SK-N-SH (cell line): ENCODE data around the gene VWA5B1. TPM values are rescaled to one million over a fixed set of nuclear protein-coding genes. Genes with fewer than 3 reads are reported as not detected.

ENCODE experiments used
- CTCF ChIA-PET: fragments of 300-600, 350-600 bp; formaldehyde crosslinking; extraction: SDS; loops from one replicate; lab custom pipeline; 2021; lab: Yijun Ruan, JAX
- POLR2A ChIA-PET: fragments of 350-600 bp; sonication (Branson Sonifier 250); formaldehyde crosslinking; extraction: SDS; loops from one replicate; lab custom pipeline; 2020; ENCODE audit warnings: antibody characterized with exemption, inconsistent platforms; lab: Yijun Ruan, JAX
- DNase-seq: peaks from one replicate; pipeline ENCODE4 v3.0.0; 2012
- H2AFZ ChIP-seq: fragments of 200-600 bp; sonication (generic); 2 replicates; pipeline ENCODE4 v1.8.1; 2016; ENCODE audit warnings: antibody characterized with exemption, mild to moderate bottlenecking, low read depth
- H3F3A ChIP-seq: fragments of 200-600 bp; sonication (generic); replicated peaks from 2 replicates; pipeline ENCODE3; 2016; ENCODE audit warnings: antibody characterized with exemption, mild to moderate bottlenecking; ENCODE audit not compliant: insufficient read depth
- H3K27ac ChIP-seq, 2 experiments: fragments of 200-500 bp in 1 of 2; fragments of 200-600 bp in 1 of 2; sonication (Bioruptor generic) in 1 of 2; sonication (generic), shearing (Covaris generic) in 1 of 2; 2 replicates each; pipeline versions ENCODE4 v1.5.1 to v1.6.1; 2014 to 2016; ENCODE audit warnings: low read depth in 2 of 2, inconsistent platforms in 1 of 2, low read length in 1 of 2, mild to moderate bottlenecking in 1 of 2, mixed read lengths in 1 of 2
- H3K27me3 ChIP-seq: fragments of 200-600 bp; sonication (generic), shearing (Covaris generic); 2 replicates; pipeline ENCODE4 v1.6.1; 2016; ENCODE audit warnings: mixed run types; ENCODE audit not compliant: insufficient read depth
- H3K36me3 ChIP-seq, 2 experiments: fragments of 200-500 bp in 1 of 2; fragments of 200-600 bp in 1 of 2; sonication (Bioruptor generic) in 1 of 2; sonication (generic) in 1 of 2; replicated peaks in 1 of 2; 2 replicates each; pipeline versions ENCODE3 to v1.5.1; 2014 to 2016; ENCODE audit warnings: low read length in 1 of 2, mild to moderate bottlenecking in 1 of 2; ENCODE audit not compliant: insufficient read depth in 2 of 2, control insufficient read depth in 1 of 2
- H3K4me1 ChIP-seq, 2 experiments: fragments of 200-500 bp in 1 of 2; fragments of 200-600 bp in 1 of 2; sonication (Bioruptor generic) in 1 of 2; sonication (generic), shearing (Covaris generic) in 1 of 2; 2 replicates each; pipeline versions ENCODE4 v1.5.1 to v1.6.1; 2014 to 2016; ENCODE audit warnings: low read depth in 1 of 2, low read length in 1 of 2, mixed run types in 1 of 2; ENCODE audit not compliant: insufficient read depth in 2 of 2, control insufficient read depth in 1 of 2
- H3K4me2 ChIP-seq: fragments of 200-600 bp; sonication (generic), shearing (Covaris generic); 2 replicates; pipeline ENCODE4 v1.6.1; 2017; ENCODE audit warnings: mixed run types
- H3K4me3 ChIP-seq, 2 experiments: fragments of 200-500 bp in 1 of 2; fragments of 200-600 bp in 1 of 2; sonication (Bioruptor generic) in 1 of 2; sonication (generic), shearing (Covaris generic) in 1 of 2; 2 replicates each; pipeline versions ENCODE4 v1.5.1 to v1.8.1; 2014 to 2016; ENCODE audit warnings: low read depth in 2 of 2, inconsistent platforms in 1 of 2, low read length in 1 of 2, mild to moderate bottlenecking in 1 of 2, mixed read lengths in 1 of 2, moderate library complexity in 1 of 2
- H3K79me2 ChIP-seq: fragments of 200-600 bp; sonication (generic); 2 replicates; pipeline ENCODE4 v1.8.1; 2017; ENCODE audit warnings: mild to moderate bottlenecking; ENCODE audit not compliant: insufficient read depth
- H3K9ac ChIP-seq: fragments of 200-600 bp; sonication (generic); 2 replicates; pipeline ENCODE4 v1.6.1; 2017; ENCODE audit warnings: mixed run types
- H3K9me2 ChIP-seq: fragments of 200-600 bp; sonication (generic); 2 replicates; pipeline ENCODE4 v1.6.1; 2017; ENCODE audit warnings: mixed run types
- H3K9me3 ChIP-seq: fragments of 200-600 bp; sonication (generic); 2 replicates; pipeline ENCODE4 v1.6.1; 2017; ENCODE audit warnings: mixed run types, mild to moderate bottlenecking, moderate library complexity
- H4K20me1 ChIP-seq: fragments of 200-600 bp; sonication (generic); 2 replicates; pipeline ENCODE4 v1.6.1; 2017; ENCODE audit warnings: mild to moderate bottlenecking, mixed run types; ENCODE audit not compliant: insufficient read depth
- CHD2 ChIP-seq: fragments of 150-350 bp; IDR thresholded peaks from 2 replicates; pipeline ENCODE4 v1.6.1; 2018; ENCODE audit warnings: low read length; ENCODE audit not compliant: partially characterized antibody
- EP300 ChIP-seq, 2 experiments: IDR thresholded peaks; 2 replicates each; pipeline versions ENCODE4 v1.4.0 to v1.6.1; 2012; ENCODE audit warnings: borderline replicate concordance in 1 of 2, low read depth in 1 of 2, low read length in 1 of 2
- FOXM1 ChIP-seq: IDR thresholded peaks from 2 replicates; pipeline ENCODE4 v1.4.0; 2012; ENCODE audit warnings: low read depth, mild to moderate bottlenecking
- GABPA ChIP-seq: IDR thresholded peaks from 2 replicates; pipeline ENCODE4 v1.4.0; 2012; ENCODE audit warnings: low read depth, mild to moderate bottlenecking
- JUND ChIP-seq: IDR thresholded peaks from 2 replicates; pipeline ENCODE4 v1.4.0; 2012
- MEF2A ChIP-seq: IDR thresholded peaks from 2 replicates; pipeline ENCODE4 v1.4.0; 2012; ENCODE audit warnings: low read depth, borderline replicate concordance
- MXI1 ChIP-seq: IDR thresholded peaks from 2 replicates; pipeline ENCODE4 v1.6.1; 2012; ENCODE audit warnings: mild to moderate bottlenecking, low read depth, low read length, improper control_type of control experiment
- NRF1 ChIP-seq: IDR thresholded peaks from 2 replicates; pipeline ENCODE4 v1.6.1; 2012; ENCODE audit warnings: low read depth, mild to moderate bottlenecking, low read length
- RAD21 ChIP-seq: IDR thresholded peaks from 2 replicates; pipeline ENCODE4 v1.6.1; 2012; ENCODE audit warnings: mild to moderate bottlenecking, low read length
- RCOR1 ChIP-seq: fragments of 150-350 bp; IDR thresholded peaks from 2 replicates; pipeline ENCODE4 v1.6.1; 2017; ENCODE audit warnings: antibody characterized with exemption, low read length
- TAF1 ChIP-seq: IDR thresholded peaks from 2 replicates; pipeline ENCODE4 v1.6.1; 2012; ENCODE audit warnings: low read depth, mild to moderate bottlenecking, low read length, moderate library complexity, borderline replicate concordance
- USF2 ChIP-seq: fragments of 150-350 bp; IDR thresholded peaks from 2 replicates; pipeline ENCODE4 v1.6.1; 2017; ENCODE audit warnings: antibody characterized with exemption, low read length, low read depth, borderline replicate concordance
- WGBS: methylation state at CpG from one replicate; pipeline ENCODE4 v1.1.6; 2017; ENCODE audit warnings: low lambda C conversion rate; 5-methylcytosine and 5-hydroxymethylcytosine counted together
- polyA plus RNA-seq, 3 experiments: library from polyadenylated mRNA; depleted of rRNA; stranded (reverse); fragments of >200 nt; gene quantifications; 2 replicates each; pipeline ENCODE4 v1.2.3, GENCODE V29; 2012
- TF ChIP-seq, protein P1 (sequence below): IDR thresholded peaks from 2 replicates; pipeline ENCODE4; 2012
- TF ChIP-seq, protein P2 (sequence below): IDR thresholded peaks from 2 replicates; pipeline ENCODE4 v1.4.0; 2012; ENCODE audit warnings: low read depth, borderline replicate concordance
- TF ChIP-seq, protein P3 (sequence below): fragments of 200-600 bp; sonication (generic); IDR thresholded peaks from 2 replicates; pipeline ENCODE4 v1.6.1; 2017; ENCODE audit warnings: antibody characterized with exemption, mild to moderate bottlenecking, moderate library complexity

Gene VWA5B1
- polyA plus RNA-seq, 1 of the 3 experiments (the other 2 are of a cell fraction), result not detected

- POLR2A ChIA-PET, result no interaction called here
- peaks cover 0 to 3% of the 10 kb centered on the region in 2 experiments; a peak in 1 of 4 replicates for H3K4me1 ChIP-seq
- no peaks in the 10 kb centered on the region for H3K36me3 ChIP-seq
- no peak overlapping the region for H3K4me2 ChIP-seq
- no peaks in the 10 kb centered on the region for H4K20me1 ChIP-seq
- H3K27ac ChIP-seq, result no peak overlapping the region
- CTCF ChIA-PET, result no interaction called here
- no peak for DNase-seq
- no peak for TF ChIP-seq CHD2
- TF ChIP-seq, protein P1, sequence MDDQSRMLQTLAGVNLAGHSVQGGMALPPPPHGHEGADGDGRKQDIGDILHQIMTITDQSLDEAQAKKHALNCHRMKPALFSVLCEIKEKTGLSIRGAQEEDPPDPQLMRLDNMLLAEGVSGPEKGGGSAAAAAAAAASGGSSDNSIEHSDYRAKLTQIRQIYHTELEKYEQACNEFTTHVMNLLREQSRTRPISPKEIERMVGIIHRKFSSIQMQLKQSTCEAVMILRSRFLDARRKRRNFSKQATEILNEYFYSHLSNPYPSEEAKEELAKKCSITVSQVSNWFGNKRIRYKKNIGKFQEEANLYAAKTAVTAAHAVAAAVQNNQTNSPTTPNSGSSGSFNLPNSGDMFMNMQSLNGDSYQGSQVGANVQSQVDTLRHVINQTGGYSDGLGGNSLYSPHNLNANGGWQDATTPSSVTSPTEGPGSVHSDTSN, result no peak
- TF ChIP-seq GABPA, result no peak
- TF ChIP-seq, protein P2, sequence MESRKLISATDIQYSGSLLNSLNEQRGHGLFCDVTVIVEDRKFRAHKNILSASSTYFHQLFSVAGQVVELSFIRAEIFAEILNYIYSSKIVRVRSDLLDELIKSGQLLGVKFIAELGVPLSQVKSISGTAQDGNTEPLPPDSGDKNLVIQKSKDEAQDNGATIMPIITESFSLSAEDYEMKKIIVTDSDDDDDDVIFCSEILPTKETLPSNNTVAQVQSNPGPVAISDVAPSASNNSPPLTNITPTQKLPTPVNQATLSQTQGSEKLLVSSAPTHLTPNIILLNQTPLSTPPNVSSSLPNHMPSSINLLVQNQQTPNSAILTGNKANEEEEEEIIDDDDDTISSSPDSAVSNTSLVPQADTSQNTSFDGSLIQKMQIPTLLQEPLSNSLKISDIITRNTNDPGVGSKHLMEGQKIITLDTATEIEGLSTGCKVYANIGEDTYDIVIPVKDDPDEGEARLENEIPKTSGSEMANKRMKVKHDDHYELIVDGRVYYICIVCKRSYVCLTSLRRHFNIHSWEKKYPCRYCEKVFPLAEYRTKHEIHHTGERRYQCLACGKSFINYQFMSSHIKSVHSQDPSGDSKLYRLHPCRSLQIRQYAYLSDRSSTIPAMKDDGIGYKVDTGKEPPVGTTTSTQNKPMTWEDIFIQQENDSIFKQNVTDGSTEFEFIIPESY, result no peak
- TF ChIP-seq NRF1, result no peak
- no peak for TF ChIP-seq TAF1
- no peak for TF ChIP-seq JUND
- no peak for TF ChIP-seq RAD21
- no peaks in the 10 kb centered on the region for H3F3A ChIP-seq
- H3K27me3 ChIP-seq, result no peaks in the 10 kb centered on the region
- WGBS, result 25% methylated on average over 4 of the region's 4 CpGs
- no peak overlapping the region for H3K4me3 ChIP-seq
- no peak overlapping the region for H2AFZ ChIP-seq
- no peaks in the 10 kb centered on the region for H3K9me2 ChIP-seq
- H3K9ac ChIP-seq, result no peak overlapping the region
- H3K9me3 ChIP-seq, result no peaks in the 10 kb centered on the region
- H3K79me2 ChIP-seq, result no peaks in the 10 kb centered on the region
These were observed 41.6 kb upstream of the VWA5B1 start for GRCh38 chr1:20248971-20249612.

GRCh38 chr1:20250340-20250989, 40.2 kb upstream of the VWA5B1 start:
- no peak overlapping the region for H3K27ac ChIP-seq
- H3K4me1 ChIP-seq, result peaks cover 0 to 3% of the 10 kb centered on the region in 2 experiments; a peak in 1 of 4 replicates
- no peak overlapping the region for H2AFZ ChIP-seq
- no peaks in the 10 kb centered on the region for H3K79me2 ChIP-seq
- POLR2A ChIA-PET, result no interaction called here
- H3F3A ChIP-seq, result no peaks in the 10 kb centered on the region
- no peak overlapping the region for H3K9ac ChIP-seq
- CTCF ChIA-PET, result interaction anchor here (0.7 to 1.7 kb wide), 4 partner anchors 9 to 35 kb away, joined by 3 to 5 read pairs (median 4); no protein-coding TSS in a partner anchor
- H4K20me1 ChIP-seq, result no peaks in the 10 kb centered on the region
- H3K9me2 ChIP-seq, result no peaks in the 10 kb centered on the region
- H3K27me3 ChIP-seq, result no peaks in the 10 kb centered on the region
- DNase-seq, result no peak
- H3K9me3 ChIP-seq, result no peaks in the 10 kb centered on the region
- WGBS, result 38% methylated on average over 7 of the region's 7 CpGs
- no peak overlapping the region for H3K4me2 ChIP-seq
- H3K4me3 ChIP-seq, result no peak overlapping the region; a peak in 1 of 4 replicates
- no peak for TF ChIP-seq FOXM1
- TF ChIP-seq, protein P3, sequence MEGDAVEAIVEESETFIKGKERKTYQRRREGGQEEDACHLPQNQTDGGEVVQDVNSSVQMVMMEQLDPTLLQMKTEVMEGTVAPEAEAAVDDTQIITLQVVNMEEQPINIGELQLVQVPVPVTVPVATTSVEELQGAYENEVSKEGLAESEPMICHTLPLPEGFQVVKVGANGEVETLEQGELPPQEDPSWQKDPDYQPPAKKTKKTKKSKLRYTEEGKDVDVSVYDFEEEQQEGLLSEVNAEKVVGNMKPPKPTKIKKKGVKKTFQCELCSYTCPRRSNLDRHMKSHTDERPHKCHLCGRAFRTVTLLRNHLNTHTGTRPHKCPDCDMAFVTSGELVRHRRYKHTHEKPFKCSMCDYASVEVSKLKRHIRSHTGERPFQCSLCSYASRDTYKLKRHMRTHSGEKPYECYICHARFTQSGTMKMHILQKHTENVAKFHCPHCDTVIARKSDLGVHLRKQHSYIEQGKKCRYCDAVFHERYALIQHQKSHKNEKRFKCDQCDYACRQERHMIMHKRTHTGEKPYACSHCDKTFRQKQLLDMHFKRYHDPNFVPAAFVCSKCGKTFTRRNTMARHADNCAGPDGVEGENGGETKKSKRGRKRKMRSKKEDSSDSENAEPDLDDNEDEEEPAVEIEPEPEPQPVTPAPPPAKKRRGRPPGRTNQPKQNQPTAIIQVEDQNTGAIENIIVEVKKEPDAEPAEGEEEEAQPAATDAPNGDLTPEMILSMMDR, result no peak
- TF ChIP-seq EP300 (IDR thresholded peaks at IDR 0.05; ENCODE audit: borderline replicate concordance in 1 of 2, low read depth in 1 of 2, low read length in 1 of 2), result no peak
- TF ChIP-seq RCOR1, result no peak
- TF ChIP-seq USF2, result no peak
- no peak for TF ChIP-seq MEF2A
- TF ChIP-seq MXI1, result no peak
- TF ChIP-seq CHD2, result no peak
- H3K36me3 ChIP-seq, result no peaks in the 10 kb centered on the region
